ELR (cell line): ENCODE measurements around the gene NHLRC2.
"Not testable (repeated sequence)": the region's sequence is repeated elsewhere in the genome, so short reads cannot be mapped to it uniquely, and the experiment has no call there.

ENCODE experiments used
- DNase-seq: peaks from one replicate; pipeline ENCODE4 v3.0.0-alpha.2; 2015; ENCODE audit warnings: low read depth

NHLRC2 gene

DNA sequence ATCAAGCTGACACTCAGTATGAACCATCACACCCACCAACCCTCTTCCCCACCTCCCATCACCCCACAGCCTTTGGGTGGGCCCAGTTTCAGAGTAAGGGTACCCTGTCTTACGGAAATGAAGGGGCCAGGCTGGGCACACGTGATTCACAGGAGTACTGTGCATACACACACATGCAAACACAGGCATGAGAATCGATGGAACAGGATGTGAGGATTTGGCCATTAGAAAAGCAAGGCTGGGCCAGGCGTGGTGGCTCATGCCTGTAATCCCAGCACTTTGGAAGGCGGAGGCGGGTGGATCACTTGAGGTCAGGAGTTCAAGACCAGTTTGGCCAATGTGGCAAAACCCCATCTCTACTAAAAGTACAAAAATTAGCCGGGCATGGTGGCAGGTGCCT, 88.7 kb downstream of the NHLRC2 start:
- not testable (repeated sequence) for DNase-seq

DNA sequence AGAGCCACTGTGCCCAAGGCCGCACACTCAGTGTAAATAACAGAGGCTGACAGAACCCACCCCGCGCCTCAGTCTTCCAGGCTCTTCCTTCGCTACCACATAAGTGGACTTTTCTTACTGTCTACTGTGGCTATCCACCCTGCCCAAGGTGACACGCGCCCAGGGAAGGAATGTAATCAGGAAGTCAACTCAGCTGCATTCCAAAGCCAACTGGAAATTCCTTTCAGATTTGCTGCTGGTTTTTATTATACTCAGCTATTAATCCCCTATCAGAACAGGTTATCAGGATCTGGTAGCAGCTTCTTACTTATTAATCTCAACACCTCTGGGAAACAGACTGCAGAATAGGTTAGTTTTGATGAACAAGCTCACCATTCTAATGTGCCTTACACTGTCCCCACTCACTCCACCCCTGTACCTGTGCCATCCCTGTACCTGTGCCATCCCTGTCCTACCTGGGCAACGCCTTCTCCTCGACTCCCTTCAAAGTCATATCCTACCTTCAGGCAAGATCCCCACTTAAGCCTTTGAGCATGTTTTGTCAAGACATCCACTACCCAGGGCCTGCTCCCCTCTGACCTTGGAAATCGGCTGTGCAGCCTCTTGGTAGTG, 90.7 kb downstream of the NHLRC2 start:
- peak; percentile 83 for DNase-seq

DNA sequence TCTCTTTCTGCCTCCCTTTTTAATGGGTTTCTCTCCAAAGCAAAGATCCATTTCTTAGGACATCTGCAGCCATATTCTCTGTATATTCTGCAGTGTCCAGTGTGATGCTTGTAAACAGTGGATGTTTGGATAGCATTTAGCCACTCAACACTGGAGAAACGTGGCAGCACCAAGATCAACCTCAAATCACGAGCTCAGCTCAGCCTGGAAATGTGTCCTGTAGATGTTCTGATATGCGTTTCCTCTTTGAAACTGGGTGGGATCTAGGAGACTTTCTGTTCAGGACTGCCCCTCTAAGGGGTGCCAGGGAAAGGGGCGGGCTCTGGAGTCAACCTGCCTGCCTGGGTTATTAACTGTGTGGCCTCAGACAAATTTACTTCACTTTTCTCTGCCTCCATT, 91.2 kb downstream of the NHLRC2 start:
- DNase-seq: no peak

DNA sequence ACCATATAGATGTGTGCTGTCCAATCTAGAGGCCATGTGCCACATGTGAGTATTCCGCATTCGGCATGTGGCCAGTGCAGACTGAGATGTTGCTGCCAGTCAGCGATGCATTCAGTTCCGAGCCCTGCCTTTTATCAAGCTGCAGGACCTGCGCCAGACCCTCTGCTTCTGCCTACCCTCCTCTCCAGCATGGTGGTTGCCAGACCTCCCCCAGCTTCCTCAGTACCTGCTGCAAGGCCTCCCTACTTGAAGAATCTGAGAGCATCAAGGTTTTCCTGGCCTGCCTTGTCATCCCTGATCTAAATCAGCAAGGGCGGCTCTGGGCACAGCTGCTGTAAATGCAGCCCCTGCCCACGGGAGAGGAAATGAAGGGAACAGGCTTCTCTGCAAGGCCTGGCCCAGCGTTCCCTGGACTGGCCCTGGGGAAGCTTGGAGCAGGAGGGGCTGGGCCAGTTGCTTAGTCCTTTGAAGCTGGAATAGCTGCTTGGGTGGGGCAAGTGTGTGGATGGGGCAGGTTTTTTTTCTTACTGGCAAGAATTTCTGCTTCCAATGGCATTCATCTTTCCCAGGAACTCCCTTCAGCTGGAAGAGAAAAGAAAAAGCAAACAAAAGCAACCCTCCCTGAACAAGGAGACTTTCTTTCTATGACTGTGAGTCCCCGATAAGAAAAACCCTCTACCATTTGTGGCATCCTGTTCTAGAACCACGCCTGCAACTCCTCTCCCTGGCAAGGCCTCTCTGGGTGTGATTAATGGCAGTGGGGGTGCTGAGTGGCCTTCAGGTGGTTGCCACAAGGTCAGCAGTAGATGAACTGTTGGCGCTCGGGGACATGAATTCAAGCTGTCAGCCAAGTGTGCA, 93.0 kb downstream of the NHLRC2 start:
- no peak for DNase-seq

DNA sequence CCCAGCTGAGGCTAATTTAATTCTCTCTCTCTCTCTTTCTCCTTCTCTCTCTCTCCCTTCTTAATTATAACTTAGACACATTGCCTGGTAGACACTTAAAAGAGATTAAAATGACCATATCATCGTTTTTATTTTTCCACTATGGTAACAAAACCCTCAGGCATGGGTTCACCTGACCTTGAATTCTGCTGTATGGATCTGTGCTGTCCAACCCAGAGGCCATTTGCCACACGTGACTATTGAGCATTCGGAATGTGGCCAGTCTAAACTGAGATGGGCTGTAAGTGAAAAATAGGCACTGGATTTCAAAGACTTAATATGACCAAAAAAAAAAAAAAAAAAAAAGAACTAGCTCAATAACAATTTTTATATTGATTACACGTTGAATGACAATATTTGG, 93.6 kb downstream of the NHLRC2 start:
- no peak for DNase-seq

DNA sequence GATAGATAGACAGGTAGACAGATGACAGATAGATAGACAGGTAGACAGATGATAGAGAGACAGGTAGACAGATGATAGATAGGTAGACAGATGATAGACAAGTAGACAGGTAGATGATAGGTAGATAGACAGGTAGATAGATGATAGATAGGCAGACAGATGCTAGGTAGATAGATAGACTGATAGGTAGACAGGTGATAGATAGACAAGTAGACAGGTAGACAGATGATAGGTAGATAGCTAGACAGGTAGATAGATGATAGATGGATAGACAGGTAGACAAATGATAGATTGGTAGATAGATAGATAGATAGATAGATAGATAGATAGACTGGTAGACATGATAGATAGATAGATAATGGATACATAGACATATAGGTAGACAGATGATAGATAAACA, 95.8 kb downstream of the NHLRC2 start:
- no peak for DNase-seq

DNA sequence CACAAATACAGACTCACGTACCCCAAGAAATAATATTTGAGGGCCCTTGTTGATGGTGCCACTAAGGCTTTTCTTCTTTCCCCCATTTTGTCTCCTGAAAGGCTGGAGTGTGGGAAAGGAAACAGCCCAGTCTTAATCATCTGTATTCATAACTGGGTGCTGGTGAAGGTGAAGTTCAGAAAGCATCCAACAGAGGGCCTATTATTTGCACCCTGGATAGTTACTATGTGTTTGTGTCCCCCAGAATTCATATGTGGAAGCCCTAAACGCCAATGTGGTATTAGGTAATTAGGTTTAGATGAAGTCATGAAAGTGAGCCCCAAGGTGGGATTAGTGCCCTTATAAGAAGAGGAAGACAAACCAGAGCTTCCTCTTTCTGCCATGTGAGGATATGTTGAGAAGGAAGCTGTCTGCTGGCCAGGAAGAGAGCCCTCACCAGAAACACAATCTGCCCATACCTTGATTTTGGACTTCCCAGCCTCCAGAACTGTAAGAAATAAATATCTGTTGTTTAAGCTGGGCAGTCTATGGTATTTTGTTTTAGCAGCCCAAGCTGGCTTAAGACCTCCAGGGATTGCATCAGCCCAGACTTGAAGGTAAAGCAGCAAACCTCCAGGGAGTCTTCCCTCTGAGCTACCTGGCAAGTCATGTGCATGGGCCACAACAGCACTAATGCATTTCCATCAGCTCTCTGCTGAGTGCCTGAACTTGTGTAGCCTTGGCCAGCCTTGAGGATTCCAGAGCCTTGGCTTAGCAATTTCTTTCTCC, 99.2 kb downstream of the NHLRC2 start:
- DNase-seq: peak; percentile 43

DNA sequence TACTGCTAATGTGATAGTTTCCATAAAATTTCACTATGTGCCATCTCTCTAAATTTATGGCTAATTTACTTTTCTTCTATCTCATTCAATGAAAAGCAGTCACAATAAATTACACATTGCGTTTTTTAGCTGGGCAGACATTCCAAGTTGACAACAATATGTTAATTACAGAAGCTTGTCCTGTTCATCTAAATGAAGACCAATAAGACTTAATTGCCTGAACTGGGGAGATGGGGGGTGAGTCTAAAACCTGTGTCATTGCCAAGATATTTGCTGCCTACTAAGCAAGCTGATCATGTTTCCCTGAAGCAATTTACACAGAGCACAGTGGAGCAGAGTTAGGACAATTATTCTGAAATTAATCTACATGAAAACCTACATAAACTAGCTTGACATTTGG, 99.9 kb downstream of the NHLRC2 start:
- DNase-seq: no peak

DNA sequence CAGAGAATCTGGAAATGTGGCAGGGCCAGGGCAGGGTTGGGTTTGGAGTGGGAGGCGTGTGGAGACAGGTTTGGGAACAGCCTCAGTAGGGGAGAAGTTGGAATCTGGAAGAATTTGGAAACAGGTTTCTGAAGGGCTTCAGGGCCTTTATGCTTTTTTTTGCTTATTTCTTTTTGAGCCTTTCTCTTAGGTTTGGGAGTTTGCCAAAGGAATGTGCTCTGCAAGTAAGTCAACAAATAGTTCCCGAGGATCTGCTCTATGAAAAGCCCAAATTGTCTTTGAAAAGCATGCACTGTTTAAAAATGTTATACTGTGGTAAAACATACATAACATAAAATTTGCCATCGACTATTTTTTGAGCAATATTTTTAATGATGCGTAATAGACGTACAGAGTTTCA, 102.6 kb downstream of the NHLRC2 start:
- peak; percentile 20 for DNase-seq

DNA sequence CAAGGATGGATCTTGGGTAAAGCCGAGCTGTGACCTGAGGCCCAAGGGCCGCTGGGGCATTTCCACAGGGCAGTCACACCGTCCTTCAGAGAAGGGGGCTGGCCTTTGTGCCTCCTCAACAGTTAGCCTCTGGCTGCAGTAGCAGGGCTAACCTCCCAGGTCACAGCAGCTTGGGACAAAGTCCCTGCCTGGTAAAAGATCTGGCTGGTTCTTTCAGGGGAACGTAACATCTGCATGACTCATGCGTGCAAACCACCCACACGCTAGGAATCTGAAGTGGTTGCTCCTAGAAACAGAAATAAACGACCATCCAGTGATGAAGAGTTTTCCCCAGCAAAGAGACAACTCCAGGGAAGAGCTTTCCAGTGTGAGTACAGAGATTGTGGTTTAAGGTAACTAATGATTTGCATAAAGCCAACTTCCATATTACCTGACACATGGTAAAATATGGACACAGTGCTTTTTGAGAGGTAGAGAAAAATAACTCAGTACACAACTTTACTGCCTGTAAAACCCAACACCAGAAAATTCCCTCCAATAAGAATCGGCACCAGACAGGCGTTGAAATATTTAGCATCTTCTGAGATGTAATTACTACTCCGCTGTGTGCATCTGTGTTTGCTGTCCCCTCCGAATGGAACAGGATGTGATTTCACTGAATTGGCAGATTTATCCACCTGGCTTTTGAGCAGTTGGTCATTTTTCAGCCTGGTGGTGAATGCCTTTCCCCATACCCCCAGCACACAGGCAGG, 104.3 kb downstream of the NHLRC2 start:
- DNase-seq: peak; percentile 92

DNA sequence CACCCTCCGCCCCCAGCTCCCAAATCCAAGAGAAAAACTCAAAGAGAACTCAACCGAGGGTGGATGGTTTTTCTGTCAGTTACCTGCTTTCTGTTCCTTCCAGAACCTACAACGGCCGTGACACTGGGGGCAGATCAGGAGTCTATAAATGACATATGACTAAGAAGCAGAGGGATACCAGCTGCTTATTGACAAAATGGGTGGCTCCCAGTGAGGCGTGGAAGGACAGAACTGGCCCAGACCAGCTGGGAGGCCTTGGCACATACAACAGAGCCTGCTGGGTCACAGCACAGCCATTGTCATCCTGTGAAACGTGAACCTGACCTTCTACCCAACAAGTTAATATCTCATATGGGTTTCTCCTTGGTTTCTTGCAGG, 104.9 kb downstream of the NHLRC2 start:
- no peak for DNase-seq

DNA sequence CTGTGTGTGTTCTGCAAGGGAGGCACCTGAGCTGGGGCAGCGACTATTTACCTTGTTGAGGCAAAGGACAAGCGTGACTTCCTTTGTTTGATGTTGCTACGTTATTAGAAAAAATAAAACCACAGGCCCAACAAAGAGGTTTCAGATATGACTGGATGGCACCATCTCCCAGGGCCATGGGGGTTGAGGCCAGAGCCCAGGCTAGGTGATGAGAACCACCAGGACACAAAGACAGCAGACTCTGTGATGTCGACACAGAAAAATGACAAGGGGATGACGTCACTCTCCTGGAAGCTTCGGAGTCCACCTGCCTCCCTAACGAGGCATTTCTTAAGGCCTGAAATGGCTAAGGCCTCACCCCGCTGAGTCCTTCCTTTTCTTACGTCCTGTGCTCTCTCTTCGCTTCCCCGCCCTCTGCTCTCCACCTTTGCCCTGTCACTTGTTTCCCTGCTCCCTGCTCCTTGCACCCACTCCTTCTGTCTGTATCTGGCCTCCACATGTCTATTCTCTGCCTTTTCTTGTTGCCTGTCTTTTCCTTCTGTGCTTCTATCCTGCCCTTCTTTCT, 106.2 kb downstream of the NHLRC2 start:
- peak; percentile 37 for DNase-seq

DNA sequence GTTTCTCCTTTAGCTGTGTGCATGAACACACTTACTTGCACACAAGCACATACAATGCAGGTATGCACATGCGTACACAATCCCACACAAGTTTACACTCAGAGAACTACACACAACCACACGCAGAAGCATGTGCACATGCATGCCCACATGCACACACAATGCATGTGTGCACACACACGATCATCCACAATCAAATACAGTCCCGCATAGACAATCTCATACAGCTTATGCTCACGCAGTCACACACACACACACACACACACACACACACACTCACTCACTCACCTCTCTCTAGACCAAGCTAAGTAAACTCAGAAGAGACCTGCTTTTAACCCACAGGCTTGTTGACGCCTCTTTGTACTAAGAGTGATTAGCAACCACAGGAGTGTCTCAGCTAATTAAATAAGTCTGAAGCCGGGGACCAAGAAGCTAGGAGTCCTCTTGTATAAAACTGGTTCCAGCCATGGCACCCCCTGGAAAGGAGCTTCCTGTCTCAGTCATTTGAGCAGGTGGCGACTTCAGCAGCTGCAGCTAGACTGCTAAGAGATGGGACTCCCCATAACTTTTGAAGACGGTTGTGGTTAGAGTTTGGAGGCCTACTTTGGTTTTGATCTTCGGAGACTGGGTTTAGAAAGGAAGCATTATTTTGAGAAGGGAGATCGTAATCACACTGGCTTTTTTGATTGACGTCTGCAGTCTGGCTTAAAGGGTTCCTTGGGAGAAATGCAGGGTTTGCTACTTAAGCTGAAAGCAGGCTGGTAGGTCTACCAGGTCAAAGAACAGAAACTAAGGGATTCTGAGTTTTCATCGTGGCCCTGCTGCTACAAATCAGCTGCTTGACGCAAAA, 106.9 kb downstream of the NHLRC2 start:
- DNase-seq: no peak

DNA sequence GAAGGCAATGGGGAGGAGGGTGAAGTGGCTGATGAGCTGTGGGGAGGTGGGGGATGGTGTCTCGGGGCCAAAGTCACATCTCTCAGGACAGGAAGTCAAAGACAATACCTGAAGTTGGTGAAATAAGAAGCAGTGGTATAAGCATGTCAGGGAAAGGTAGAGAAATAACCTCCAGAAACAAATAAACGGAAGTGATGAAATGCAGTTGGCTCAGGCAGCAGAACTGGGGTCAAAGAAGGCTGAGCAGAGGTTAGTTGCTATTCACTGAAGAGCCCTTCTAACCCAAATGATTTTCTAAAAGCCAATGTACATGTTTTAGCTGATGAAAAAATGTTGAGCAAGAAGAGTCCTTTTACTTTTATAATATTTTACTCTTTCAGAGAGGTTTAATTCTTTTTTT, 110.6 kb downstream of the NHLRC2 start:
- DNase-seq: no peak

DNA sequence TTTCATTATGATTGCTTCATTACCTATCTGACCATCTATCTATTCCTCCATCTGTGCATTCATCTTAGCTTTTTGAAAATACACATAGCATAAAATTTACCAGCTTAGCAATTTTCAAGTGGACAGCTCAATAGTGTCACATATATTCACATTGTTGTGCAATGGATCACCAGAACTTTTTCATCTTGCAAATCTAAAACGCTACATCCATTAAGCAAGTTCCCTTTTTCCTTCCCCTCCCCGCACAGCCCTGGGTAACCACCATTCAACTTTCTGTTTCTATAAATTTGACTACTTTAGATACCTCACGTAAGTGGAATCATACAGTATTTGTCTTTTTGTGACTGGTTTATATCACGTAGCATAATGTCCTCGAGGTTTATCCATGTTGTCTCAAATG, 111.2 kb downstream of the NHLRC2 start:
- DNase-seq: no peak
